LNCaP clone FGC (cell line): ENCODE data around the gene PITPNM3.

ENCODE experiments used
- DNase-seq: peaks from one replicate; pipeline ENCODE4 v3.0.0-alpha.2; 2011; ENCODE audit warnings: low read depth
- H3K4me3 ChIP-seq: 2 replicates; pipeline ENCODE4 v1.5.1; 2011; ENCODE audit warnings: mild to moderate bottlenecking, low read depth, low read length, control low read depth
- TF ChIP-seq, protein P1 (sequence below): IDR thresholded peaks from 2 replicates; pipeline ENCODE4 v1.5.1; 2012; ENCODE audit warnings: mild to moderate bottlenecking; ENCODE audit not compliant: control insufficient read depth, insufficient read depth; ENCODE audit errors: extremely low read depth

The PITPNM3 gene

DNA sequence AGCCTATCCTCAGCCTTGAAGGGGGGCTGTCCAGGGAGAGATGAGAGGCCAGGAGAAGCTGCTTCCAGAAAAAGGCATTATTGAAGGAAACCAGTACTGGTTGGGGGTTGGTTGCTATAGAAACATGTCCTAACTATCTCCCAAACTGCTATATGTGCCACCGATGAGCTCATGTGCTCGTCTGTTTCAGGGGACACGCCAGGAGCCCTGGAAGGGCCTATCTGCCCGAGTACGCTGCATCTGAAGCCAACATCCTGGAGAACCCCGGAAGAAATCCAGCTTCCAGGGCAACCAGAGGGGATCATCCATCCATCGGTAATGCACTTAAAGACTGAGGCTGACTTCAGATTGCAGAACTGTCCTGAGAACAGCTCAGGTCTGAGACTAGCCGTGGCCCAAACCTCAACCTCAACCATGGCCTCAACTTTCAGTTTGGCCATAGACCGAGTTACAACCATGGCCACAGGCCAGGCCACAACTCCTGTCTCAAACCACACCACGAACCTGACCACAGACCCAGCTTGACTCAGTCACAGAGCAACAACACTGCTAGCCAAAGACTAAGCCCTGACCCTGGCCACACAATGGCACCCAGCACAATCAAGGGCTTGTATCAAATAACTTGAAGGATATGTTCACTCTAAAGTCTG is 10.2 kb downstream of the PITPNM3 start:
- no peak for DNase-seq
- H3K4me3 ChIP-seq, result no peak overlapping the region
- TF ChIP-seq, protein P1, sequence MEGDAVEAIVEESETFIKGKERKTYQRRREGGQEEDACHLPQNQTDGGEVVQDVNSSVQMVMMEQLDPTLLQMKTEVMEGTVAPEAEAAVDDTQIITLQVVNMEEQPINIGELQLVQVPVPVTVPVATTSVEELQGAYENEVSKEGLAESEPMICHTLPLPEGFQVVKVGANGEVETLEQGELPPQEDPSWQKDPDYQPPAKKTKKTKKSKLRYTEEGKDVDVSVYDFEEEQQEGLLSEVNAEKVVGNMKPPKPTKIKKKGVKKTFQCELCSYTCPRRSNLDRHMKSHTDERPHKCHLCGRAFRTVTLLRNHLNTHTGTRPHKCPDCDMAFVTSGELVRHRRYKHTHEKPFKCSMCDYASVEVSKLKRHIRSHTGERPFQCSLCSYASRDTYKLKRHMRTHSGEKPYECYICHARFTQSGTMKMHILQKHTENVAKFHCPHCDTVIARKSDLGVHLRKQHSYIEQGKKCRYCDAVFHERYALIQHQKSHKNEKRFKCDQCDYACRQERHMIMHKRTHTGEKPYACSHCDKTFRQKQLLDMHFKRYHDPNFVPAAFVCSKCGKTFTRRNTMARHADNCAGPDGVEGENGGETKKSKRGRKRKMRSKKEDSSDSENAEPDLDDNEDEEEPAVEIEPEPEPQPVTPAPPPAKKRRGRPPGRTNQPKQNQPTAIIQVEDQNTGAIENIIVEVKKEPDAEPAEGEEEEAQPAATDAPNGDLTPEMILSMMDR, result no peak

- no peak for DNase-seq
- H3K4me3 ChIP-seq, result no peak overlapping the region
- TF ChIP-seq, protein P1, result no peak
Measured at GRCh38 chr17:6545291-6545690, 11.1 kb downstream of the PITPNM3 start.

DNA sequence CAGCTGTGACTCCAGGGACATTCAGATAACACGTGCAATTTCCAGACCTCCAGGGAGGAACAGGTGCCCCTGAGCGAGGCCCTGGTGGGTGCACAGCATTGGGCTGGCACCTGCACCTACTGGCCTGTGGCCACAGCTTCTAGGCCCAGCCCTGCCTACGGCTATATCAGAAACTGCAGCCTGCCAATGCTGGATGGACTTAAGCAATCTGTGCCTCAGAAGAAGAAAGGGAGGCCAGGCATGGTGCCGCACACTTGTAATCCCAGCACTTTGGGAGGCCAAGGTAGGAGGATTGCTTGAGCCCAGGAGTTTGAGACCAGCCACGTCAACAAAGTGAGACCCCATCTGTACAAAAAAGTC is 12.4 kb downstream of the PITPNM3 start:
- DNase-seq, result no peak
- TF ChIP-seq, protein P1, result no peak
- no peak overlapping the region for H3K4me3 ChIP-seq

DNA sequence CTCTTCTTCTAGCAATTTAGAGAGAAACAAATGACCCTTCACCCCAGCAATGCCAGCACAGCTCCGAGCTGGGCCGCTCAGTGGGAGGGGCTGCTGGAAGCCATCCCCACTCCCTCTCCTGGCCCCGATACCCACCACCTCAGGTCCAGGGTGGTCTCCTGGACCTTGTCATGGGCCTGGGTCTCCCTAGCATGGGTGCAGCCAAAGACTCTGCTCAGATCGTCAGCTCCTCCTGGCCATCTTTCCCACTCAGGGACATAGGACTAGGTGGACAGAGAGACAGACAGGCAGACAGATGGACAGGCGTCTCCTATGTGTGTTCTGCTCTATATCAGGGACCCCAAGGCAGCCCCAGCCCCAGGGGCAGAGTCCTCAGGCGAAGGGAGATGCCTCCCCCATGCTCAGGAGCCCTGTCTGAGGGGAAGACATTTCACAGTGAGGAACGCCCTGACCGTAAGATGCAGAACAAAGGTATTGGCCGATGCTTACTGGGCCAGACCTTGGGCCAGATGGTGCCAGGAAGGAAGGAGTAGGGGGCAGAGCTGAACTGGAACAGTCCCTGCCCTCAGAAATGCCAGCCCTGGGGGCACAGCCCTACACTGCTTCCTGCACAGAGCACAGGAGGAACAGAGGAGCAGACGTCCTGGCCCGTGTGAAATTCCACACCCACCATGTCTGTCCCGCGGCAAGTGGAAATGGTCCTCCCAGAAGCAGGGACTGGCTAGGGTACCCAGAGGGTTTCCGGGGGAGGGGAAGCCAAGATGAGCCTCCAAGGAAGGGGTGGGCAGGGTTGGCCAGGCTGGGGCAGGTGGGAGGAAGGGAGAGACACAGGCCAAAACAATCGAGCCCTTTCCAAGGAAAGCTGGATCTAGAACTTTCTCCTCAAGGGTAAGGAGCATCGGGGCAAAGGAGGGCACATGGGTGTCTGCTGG is 13.0 kb downstream of the PITPNM3 start:
- no peak overlapping the region for H3K4me3 ChIP-seq
- no peak for DNase-seq
- TF ChIP-seq, protein P1, result no peak

DNA sequence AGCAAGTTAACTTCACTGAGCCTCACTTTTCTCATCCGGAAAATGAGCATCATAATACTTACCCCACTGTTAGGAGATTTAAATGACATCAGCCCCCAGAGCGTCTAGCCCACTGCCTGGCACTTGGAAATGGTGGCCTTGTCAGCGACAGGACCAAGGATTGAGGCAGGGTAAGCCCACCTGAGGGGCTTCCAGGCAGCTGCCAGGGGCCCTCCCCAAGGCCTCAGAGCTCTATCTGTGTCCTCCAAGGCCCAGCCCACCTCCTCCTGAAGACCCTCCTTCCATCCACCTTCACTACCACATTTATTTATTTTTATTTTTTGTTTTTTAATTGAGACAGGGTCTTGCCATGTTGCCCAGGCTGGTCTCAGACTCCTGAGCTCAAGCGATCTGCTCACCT is 13.8 kb downstream of the PITPNM3 start:
- TF ChIP-seq, protein P1, result no peak
- no peak for DNase-seq
- H3K4me3 ChIP-seq, result no peak overlapping the region

GRCh38 chr17:6541886-6542285 is 14.5 kb downstream of the PITPNM3 start:
- no peak for DNase-seq
- TF ChIP-seq, protein P1, result no peak
- H3K4me3 ChIP-seq, result no peak overlapping the region
